HepG2 (cell line): ENCODE data around the gene KTI12. TPM values are rescaled to one million over a fixed set of nuclear protein-coding genes. Genes with fewer than 3 reads are reported as not detected.
A peak's percentile ranks its signal among the peaks of the same experiment; 100 is the strongest.

Experiments used
- ARHGAP35 ChIP-seq: sonication (generic); formaldehyde crosslinking; IDR thresholded peaks from 2 replicates; pipeline ENCODE4 v1.9.0; 2022; ENCODE audit warnings: mild to moderate bottlenecking, inconsistent platforms, moderate library complexity, missing genetic modification reagents, borderline replicate concordance
- CBX5 ChIP-seq: sonication (generic); formaldehyde crosslinking; IDR thresholded peaks from 2 replicates; pipeline ENCODE4 v1.4.0; 2020; ENCODE audit warnings: missing genetic modification reagents, borderline replicate concordance
- CREM ChIP-seq, 2 experiments: sonication (generic) in 1 of 2; formaldehyde crosslinking in 1 of 2; IDR thresholded peaks; 2 replicates each; pipeline versions ENCODE4 v1.4.0 to v1.6.1; 2016 to 2020; ENCODE audit warnings: antibody characterized with exemption in 1 of 2, mild to moderate bottlenecking in 1 of 2, missing genetic modification reagents in 1 of 2
- FOXA1 ChIP-seq, 2 experiments: fragments of 450-650 bp in 1 of 2; sonication (generic) in 1 of 2; formaldehyde crosslinking in 1 of 2; IDR thresholded peaks; 2 replicates each; pipeline versions ENCODE4 v1.4.0 to v1.6.1; 2016 to 2020; ENCODE audit warnings: missing genetic modification reagents in 1 of 2
- FOXP1 ChIP-seq, 2 experiments: fragments of 450-650 bp in 1 of 2; IDR thresholded peaks; 2 replicates each; pipeline ENCODE4 v1.6.1; 2017 to 2018; ENCODE audit warnings: antibody characterized with exemption in 1 of 2
- GFI1 ChIP-seq: sonication (generic); formaldehyde crosslinking; IDR thresholded peaks from 2 replicates; pipeline ENCODE4 v1.5.0; 2020; ENCODE audit warnings: missing genetic modification reagents, mild to moderate bottlenecking, borderline replicate concordance
- GPN1 ChIP-seq: sonication (generic); formaldehyde crosslinking; IDR thresholded peaks from 2 replicates; pipeline ENCODE4 v1.5.1; 2020; ENCODE audit warnings: missing genetic modification reagents, borderline replicate concordance
- HMG20B ChIP-seq: conservative IDR thresholded peaks from 2 replicates; pipeline ENCODE4 v1.6.1; 2016; ENCODE audit warnings: missing genetic modification reagents, missing compliant biosample characterization
- KAT8 ChIP-seq: IDR thresholded peaks from 2 replicates; pipeline ENCODE4 v1.6.1; 2016; ENCODE audit warnings: missing genetic modification reagents, missing compliant biosample characterization
- MTF1 ChIP-seq: sonication (generic); formaldehyde crosslinking; IDR thresholded peaks from 2 replicates; pipeline ENCODE4 v1.5.0; 2020; ENCODE audit warnings: missing genetic modification reagents
- YY1 ChIP-seq: IDR thresholded peaks from 2 replicates; pipeline ENCODE4 v1.6.1; 2011; ENCODE audit warnings: low read length, low read depth, moderate library complexity, mild to moderate bottlenecking; ENCODE audit not compliant: insufficient read depth, insufficient replicate concordance
- ZNF260 ChIP-seq: sonication (generic); formaldehyde crosslinking; IDR thresholded peaks from 2 replicates; pipeline ENCODE4 v1.4.0; 2020; ENCODE audit warnings: missing genetic modification reagents, low read depth, mild to moderate bottlenecking, borderline replicate concordance
- ZNF441 ChIP-seq: sonication (generic); formaldehyde crosslinking; IDR thresholded peaks from 2 replicates; pipeline ENCODE4 v1.7.0; 2021; ENCODE audit warnings: missing genetic modification reagents, borderline replicate concordance
- ZNF792 ChIP-seq: IDR thresholded peaks from 2 replicates; pipeline ENCODE4 v1.6.1; 2016
- polyA plus RNA-seq, 8 experiments: library from polyadenylated mRNA; depleted of rRNA in 3 of 8; stranded (reverse) in 7 of 8; unstranded in 1 of 8; fragments of >200 nt; fragmentation: Illumina TruSeq in 4 of 8; extraction: Trizol in 4 of 8; gene quantifications; 2 replicates each; pipeline versions ENCODE4 v1.2.1 to v1.2.3, GENCODE V29; 2011 to 2016; ENCODE audit warnings: low read depth in 4 of 8, missing spikeins in 1 of 8, mixed read lengths in 1 of 8; ENCODE audit not compliant: insufficient read depth in 1 of 8
- total RNA-seq, 5 experiments: library from RNA; depleted of rRNA; stranded (reverse); fragments of >200 nt; fragmentation: Illumina TruSeq; extraction: Trizol; gene quantifications; 2 replicates each; pipeline ENCODE4 v1.2.3, GENCODE V29; 2016; ENCODE audit warnings: low read depth in 1 of 5
- TF ChIP-seq, protein P1 (sequence below): IDR thresholded peaks from 2 replicates; pipeline ENCODE4 v1.6.1; 2012; ENCODE audit warnings: low read length, improper control_type of control experiment
- TF ChIP-seq, protein P2 (sequence below): IDR thresholded peaks from 2 replicates; pipeline ENCODE4 v1.6.1; 2012; ENCODE audit warnings: low read depth, low read length, improper control_type of control experiment
- TF ChIP-seq, protein P3 (sequence below): sonication (generic); formaldehyde crosslinking; IDR thresholded peaks from 2 replicates; pipeline ENCODE4 v1.4.0; 2020; ENCODE audit warnings: mild to moderate bottlenecking, missing genetic modification reagents

Gene KTI12
- total and polyA plus RNA-seq, 2 of the 13 experiments (the other 11 are each of a cell fraction or from before 2014, with no cell fraction given): 7.4 to 10.2 TPM

DNA sequence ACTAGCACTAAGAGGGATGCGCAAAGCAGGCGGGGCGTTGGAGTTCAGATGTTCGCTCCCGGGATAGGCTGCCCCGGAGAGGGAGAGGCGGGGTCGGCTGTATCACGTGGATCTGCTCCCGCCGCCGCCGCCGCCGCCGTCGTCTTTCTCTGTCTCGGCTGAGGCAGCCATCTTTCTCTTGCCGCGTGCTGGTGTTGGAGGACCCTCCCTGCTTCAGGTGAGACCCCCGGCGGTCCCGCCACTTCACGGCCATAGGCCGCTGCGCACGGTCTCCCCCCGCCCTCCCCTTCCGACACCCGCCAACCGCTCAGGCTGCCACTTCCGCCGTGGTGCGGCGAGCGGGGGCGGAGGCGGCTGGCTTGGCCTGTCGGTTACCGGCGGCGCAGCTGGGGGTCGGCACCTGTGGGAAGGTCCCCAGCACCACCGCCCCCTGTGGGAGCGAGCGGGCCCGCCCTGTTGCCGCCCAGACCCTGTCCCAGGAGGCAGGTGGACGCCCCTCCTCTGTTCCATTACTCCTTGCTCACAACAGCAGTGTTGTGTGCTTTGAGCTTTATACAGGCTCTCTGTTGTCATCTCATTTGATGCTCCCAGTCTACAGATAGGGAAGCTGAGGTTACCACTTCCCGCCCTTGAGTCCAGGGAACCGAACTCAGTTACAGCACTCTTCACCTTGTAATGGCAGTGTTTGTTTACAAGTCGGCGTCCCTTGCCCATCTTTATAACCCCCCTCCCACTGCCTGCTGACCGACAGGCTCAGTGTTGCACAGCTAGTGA, 22.7 kb upstream of the KTI12 start, which contains the start of gene BTF3L4 (continued):
- TF ChIP-seq CBX5 (CRISPR knock-in tag) (no peak), FOXP1 (IDR thresholded peaks at IDR 0.05) (no peak), FOXP1 (CRISPR knock-in tag; IDR thresholded peaks at IDR 0.05) (peak; percentile 31; the same call in 1 of the 2 replicates), MTF1 (no peak), HMG20B (no peak), FOXA1 (IDR thresholded peaks at IDR 0.05) (no peak), FOXA1 (CRISPR knock-in tag; IDR thresholded peaks at IDR 0.05) (peak; percentile 40; the same call in 1 of the 2 replicates), KAT8 (no peak; the same call in 1 of the 2 replicates), YY1 (peak; percentile 91), ZNF792 (no peak), CREM (IDR thresholded peaks at IDR 0.05) (no peak), CREM (CRISPR knock-in tag; IDR thresholded peaks at IDR 0.05) (no peak), ZNF441 (CRISPR knock-in tag) (0 out of 2 replicates have a peak, but pooled peaks have one; percentile 47), GPN1 (CRISPR knock-in tag) (no peak), ZNF260 (no peak), GFI1 (CRISPR knock-in tag) (0 out of 2 replicates have a peak, but pooled peaks have one; percentile 31), ARHGAP35 (peak; percentile 16; the same call in 1 of the 2 replicates)
- TF ChIP-seq, protein P1, sequence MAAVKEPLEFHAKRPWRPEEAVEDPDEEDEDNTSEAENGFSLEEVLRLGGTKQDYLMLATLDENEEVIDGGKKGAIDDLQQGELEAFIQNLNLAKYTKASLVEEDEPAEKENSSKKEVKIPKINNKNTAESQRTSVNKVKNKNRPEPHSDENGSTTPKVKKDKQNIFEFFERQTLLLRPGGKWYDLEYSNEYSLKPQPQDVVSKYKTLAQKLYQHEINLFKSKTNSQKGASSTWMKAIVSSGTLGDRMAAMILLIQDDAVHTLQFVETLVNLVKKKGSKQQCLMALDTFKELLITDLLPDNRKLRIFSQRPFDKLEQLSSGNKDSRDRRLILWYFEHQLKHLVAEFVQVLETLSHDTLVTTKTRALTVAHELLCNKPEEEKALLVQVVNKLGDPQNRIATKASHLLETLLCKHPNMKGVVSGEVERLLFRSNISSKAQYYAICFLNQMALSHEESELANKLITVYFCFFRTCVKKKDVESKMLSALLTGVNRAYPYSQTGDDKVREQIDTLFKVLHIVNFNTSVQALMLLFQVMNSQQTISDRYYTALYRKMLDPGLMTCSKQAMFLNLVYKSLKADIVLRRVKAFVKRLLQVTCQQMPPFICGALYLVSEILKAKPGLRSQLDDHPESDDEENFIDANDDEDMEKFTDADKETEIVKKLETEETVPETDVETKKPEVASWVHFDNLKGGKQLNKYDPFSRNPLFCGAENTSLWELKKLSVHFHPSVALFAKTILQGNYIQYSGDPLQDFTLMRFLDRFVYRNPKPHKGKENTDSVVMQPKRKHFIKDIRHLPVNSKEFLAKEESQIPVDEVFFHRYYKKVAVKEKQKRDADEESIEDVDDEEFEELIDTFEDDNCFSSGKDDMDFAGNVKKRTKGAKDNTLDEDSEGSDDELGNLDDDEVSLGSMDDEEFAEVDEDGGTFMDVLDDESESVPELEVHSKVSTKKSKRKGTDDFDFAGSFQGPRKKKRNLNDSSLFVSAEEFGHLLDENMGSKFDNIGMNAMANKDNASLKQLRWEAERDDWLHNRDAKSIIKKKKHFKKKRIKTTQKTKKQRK: no peak
- TF ChIP-seq, protein P2, sequence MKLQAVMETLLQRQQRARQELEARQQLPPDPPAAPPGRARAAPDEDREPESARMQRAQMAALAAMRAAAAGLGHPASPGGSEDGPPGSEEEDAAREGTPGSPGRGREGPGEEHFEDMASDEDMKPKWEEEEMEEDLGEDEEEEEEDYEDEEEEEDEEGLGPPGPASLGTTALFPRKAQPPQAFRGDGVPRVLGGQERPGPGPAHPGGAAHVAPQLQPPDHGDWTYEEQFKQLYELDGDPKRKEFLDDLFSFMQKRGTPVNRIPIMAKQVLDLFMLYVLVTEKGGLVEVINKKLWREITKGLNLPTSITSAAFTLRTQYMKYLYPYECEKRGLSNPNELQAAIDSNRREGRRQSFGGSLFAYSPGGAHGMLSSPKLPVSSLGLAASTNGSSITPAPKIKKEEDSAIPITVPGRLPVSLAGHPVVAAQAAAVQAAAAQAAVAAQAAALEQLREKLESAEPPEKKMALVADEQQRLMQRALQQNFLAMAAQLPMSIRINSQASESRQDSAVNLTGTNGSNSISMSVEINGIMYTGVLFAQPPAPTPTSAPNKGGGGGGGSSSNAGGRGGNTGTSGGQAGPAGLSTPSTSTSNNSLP: no peak
- TF ChIP-seq, protein P3, sequence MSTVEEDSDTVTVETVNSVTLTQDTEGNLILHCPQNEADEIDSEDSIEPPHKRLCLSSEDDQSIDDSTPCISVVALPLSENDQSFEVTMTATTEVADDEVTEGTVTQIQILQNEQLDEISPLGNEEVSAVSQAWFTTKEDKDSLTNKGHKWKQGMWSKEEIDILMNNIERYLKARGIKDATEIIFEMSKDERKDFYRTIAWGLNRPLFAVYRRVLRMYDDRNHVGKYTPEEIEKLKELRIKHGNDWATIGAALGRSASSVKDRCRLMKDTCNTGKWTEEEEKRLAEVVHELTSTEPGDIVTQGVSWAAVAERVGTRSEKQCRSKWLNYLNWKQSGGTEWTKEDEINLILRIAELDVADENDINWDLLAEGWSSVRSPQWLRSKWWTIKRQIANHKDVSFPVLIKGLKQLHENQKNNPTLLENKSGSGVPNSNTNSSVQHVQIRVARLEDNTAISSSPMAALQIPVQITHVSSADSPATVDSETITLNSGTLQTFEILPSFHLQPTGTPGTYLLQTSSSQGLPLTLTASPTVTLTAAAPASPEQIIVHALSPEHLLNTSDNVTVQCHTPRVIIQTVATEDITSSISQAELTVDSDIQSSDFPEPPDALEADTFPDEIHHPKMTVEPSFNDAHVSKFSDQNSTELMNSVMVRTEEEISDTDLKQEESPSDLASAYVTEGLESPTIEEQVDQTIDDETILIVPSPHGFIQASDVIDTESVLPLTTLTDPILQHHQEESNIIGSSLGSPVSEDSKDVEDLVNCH (CRISPR knock-in tag): no peak
